ENCODE data around the gene ZBTB39.
"Not testable (repeated sequence)": the region's sequence is repeated elsewhere in the genome, so short reads cannot be mapped to it uniquely, and the experiment has no call there.

The ZBTB39 gene

DNA sequence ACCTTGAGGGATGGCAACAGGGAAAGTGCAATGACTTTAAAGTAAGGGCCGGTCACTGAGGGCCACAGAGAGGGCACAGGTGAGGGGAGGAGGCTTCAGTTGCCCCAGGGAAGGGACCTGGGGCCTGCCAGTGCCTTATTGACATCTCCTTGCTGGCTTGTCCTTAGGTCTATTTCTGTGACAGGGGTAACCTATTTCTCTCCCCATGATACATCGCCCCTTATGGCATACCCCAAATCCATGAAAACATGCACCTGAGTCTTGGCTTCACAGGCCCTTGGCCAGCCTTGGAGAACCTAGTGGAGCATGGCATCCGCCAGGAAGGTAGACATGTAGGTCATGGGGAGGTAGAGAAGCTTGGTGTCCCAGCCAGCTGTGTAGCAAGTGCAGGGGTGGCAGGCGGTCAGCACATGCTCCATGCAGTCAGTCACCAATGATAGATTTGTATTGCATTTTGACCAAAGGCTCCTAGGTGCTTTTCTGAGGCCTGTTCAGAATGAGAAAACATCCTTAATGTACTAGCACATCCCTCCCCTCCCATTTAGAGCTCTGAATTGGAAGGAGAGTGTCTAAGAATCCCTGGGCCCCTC, 25.3 kb downstream of the ZBTB39 start:
- DNase-seq (ENCODE audit: low read depth, low spot score), result no peak

DNA sequence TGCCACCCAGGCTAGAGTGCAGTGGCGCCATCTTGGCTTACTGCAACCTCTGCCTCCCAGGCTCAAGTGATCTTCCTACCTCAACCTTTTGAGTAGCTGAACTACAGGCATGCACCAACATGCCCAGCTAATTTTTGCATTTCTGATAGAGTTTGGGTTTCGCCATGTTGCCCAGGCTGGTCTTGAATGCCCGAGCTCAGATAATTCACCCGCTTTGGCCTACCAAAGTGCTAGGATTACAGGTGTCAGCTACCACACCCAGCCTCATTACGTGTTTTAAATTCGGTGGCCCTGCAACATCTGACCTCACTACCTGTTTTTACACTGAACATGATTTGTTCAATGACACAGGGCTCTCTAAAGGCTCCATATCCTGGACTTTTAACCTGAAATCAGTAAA, 26.1 kb downstream of the ZBTB39 start:
- DNase-seq (ENCODE audit: low read depth, low spot score), result no peak

DNA sequence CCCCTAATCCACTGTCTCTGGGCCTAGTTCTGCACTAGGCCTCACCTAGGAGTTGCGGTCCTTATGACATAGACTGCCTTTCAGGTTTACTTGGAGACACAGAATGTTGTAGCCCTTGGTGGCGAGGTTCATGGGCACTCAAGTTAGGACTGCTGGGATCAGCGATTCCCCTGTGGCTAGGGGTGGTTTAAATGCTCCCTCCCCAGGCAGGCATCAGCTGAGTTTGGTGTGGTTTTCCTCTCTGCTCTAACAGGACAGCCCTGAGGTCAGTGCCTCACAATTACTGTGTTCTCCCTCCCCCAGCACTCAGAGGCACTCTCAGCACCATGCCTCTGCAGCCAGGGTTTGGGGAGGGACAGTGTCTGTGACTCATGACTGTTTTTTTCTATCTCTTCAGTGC, 26.7 kb downstream of the ZBTB39 start:
- DNase-seq (ENCODE audit: low read depth, low spot score), result no peak

DNA sequence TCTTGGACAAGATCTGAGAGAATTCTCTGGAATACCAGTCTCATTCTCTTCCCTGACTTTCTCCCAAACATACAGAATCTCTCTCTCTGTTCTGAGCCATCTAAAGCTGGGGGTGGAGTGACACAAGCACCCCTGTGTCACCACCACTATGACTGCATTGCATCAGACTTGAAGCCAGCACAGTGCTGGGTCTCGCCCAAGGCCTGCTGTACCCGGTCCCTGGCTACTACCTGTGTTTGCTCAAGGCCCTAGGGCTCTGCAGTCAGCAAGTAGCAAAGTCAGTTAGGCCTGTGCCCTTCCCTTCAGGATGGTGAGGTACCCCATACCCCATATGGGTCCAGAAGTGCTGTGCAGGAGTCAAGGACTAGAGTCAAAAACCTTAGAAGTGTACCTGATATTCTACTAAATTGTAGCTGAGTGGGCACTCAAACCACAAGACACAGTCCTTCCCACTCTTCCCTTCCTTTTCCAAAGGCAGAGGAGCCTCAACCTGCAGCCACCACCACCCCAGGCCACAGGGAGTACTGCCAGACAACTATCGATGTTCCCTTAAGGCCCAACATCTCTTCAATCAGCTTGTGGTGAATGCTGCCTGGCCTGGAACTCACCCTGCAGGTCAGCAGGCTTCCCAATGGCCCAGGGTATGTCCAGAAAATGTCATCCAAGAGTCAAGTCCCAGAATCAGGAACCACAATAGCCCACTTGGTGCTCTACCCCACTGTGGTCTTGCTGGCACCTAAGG, 27.8 kb downstream of the ZBTB39 start:
- DNase-seq (ENCODE audit: low read depth, low spot score), result no peak

DNA sequence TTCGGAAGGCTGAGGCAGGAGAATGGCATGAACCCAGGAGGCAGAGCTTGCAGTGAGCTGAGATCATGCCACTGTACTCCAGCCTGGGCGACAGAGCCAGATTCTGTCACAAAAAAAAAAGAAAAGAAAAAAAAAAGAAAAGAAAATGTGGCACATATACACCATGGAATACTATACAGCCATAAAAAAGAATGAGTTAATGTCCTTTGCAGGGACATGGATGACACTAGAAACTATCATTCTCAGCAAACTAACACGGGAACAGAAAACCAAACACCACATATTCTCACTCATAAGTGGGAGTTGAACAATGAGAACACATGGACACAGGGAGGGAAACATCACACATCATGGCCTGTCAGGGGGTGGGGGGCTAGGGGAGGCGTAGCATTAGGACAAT, 29.0 kb downstream of the ZBTB39 start:
- not testable (repeated sequence) for DNase-seq (ENCODE audit: low read depth, low spot score)

DNA sequence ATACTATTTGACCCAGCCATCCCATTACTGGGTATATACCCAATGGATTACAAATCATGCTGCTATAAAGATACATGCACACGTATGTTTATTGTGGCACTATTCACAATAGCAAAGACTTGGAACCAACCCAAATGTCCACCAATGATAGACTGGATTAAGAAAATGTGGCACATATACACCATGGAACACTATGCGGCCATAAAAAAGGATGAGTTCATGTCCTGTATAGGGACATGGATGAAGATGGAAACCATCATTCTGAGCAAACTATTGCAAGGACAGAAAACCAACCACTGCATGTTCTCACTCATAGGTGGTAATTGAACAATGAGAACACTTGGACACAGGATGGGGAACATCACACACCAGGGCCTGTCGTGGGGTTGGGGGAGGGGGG, 32.1 kb downstream of the ZBTB39 start:
- not testable (repeated sequence) for DNase-seq (ENCODE audit: low read depth, low spot score)

DNA sequence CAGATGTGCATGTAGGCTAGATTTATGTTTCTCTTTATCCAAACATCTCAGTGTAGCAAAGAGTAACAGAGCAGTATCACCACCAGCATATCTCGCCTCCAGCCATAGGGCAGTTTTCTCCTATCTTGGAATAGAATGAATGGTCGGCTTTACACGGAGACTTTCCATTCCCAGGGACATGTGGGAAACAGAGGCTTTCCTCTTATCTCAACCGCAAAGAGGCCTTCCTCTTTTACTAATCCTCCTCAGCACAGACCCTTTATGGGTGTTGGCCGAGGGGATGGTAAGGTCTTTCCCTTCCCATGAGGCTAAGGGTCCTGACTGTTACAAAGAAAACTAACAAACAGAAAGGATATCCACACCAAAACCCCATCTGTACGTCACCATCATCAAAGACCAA, 37.4 kb downstream of the ZBTB39 start:
- DNase-seq (ENCODE audit: low read depth, low spot score), result not testable (repeated sequence)

DNA sequence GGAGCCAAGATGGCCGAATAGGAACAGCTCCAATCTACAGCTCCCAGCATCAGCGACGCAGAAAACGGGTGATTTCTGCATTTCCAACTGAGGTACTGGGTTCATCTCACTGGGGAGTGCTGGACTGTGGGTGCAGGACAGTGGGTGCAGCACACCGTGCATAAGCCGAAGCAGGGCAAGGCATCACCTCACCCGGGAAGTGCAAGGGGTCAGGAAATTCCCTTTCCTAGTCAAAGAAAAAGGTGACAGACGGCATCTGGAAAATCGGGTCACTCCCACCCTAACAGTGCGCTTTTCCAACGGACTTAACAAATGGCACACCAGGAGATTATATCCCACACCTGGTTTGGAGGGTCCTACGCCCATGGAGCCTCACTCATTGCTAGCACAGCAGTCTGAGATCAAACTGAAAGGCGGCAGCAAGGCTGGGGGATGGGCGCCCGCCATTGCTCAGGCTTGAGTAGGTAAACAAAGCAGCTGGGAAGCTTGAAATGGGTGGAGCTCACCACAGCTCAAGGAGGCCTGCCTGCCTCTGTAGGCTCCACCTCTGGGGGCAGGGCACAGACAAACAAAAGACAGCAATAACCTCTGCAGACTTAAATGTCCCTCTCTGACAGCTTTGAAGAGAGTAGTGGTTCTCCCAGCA, 40.2 kb downstream of the ZBTB39 start:
- DNase-seq (ENCODE audit: low read depth, low spot score), result not testable (repeated sequence)

DNA sequence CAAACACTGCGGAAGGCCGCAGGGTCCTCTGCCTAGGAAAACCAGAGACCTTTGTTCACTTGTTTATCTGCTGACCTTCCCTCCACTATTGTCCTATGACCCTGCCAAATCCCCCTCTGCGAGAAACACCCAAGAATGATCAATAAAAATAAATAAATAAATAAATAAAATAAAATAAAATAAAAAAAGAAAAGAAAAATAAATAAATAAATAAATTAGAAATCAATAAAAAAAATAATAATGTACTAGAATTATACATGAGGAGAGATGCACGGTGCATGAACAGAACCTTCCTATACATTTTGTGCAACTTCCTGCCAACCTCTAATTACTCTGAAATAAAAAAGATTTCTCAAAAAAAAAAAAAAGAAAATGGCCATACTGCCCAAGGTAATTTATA, 41.2 kb downstream of the ZBTB39 start:
- not testable (repeated sequence) for DNase-seq (ENCODE audit: low read depth, low spot score)

DNA sequence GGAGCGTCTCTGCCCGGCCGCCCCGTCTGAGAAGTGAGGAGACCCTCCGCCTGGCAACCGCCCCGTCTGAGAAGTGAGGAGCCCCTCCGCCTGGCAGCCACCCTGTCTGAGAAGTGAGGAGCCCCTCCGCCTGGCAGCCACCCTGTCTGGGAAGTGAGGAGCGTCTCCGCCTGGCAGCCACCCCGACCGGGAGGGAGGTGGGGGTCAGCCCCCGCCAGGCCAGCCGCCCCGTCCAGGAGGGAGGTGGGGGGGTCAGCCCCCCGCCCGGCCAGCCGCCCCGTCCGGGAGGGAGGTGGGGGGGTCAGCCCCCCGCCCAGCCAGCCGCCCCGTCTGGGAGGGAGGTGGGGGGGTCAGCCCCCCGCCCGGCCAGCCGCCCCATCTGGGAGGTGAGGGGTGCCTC, 42.8 kb downstream of the ZBTB39 start:
- not testable (repeated sequence) for DNase-seq (ENCODE audit: low read depth, low spot score)

DNA sequence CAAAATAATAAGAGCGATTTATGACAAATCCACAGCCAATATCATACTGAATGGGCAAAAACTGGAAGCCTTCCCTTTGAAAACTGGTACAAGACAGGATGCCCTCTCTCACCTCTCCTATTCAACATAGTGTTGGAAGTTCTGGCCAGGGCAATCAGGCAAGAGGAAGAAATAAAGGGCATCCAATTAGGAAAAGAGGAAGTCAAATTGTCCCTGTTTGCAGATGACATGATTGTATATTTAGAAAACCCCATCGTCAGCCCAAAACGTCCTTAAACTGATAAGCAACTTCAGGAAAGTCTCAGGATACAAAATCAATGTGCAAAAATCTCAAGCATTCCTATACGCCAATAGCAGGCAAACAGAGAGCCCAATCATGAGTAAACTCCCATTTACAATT, 44.1 kb downstream of the ZBTB39 start:
- DNase-seq (ENCODE audit: low read depth, low spot score), result not testable (repeated sequence)

DNA sequence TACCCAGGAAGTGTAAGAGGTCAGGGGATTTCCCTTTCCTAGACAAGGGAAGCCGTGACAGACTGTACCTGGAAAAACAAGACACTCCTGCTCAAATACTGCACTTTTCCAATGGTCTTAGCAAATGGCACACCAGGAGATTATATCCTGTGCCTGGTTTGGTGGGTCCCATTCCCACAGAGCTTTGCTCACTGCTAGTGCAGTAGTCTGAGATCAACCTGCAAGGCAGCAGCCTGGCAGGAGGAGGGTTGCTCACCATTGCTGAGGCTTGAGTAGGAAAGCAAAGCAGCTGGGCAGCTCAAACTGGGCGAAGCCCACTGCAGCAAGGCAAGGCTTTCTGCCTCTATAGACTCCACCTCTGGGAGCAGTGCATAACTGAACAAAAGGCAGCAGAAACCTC, 47.9 kb downstream of the ZBTB39 start:
- no peak for DNase-seq (ENCODE audit: low read depth, low spot score)

DNA sequence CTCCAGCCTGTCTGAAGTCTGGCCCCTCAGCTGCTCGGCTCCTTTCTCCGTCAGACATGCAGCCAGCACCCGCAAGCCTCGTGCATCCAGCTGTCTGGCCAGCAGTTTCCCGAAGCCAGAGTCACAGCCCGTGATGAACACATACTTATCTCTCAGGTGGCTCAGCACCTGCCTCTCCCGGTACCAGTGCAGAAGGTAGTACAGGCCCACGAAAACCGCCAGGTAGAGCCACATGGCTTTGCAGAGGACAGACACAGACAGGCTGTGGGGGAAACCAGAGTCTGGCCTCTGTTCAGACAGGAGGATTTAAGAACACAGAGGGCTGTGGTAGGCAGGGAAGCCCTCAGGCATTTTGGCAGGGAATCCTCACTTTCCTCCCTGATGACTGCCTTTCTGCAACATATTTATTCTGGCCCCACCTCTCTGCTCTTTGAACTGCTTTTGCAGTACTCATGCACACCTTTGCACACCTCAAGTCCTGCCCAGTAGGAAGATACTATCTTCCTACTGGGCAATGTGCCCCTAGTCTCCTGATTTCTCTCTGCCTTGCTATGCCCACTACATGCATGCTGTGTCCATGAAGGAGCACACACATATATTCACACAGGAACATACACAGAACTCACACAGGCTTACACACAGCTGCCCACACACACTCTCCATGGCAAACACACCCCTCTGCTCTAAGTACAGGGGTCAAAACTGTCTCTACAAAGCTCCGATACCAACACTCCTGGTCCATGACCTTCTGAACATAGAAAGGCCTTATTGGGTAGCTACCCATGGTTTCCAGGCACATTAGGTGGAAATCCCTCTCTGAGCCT, 48.9 kb downstream of the ZBTB39 start, which contains the start of gene RDH16:
TSS of gene RDH16 (minus strand) at position 380 of the 824 bp plus-strand sequence. CDS start at position 234, 146 bp downstream.
- DNase-seq (ENCODE audit: low read depth, low spot score), result no peak

DNA sequence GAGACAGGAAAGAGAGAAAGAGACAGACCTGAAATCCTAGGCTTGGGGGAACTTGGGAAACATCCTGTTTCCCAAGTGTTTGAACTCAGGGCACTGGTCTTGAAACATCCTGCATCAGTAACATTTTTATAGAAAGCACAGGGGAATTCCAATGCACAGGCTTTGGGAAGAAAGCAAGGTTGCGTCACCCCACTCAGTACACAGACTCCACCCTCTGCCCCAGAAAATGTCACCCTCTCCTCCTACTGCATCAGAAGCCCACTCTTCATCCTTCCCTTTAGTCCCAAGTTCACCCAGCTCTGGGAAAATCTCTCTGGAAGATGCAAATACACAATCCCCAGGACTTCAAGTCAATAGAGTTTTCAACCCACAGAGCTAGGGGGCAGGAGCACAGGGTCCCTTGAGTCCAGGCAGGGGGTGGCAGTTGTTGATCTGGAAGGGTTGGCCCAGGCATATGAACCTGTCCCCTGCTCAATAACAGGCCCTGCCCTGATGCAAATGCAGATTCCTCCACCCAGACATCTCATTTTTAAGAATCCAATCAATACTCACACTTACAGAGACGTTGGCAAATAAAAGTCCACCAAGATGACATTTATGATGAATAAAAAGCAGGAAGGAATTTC, 50.6 kb downstream of the ZBTB39 start:
- no peak for DNase-seq (ENCODE audit: low read depth, low spot score)

DNA sequence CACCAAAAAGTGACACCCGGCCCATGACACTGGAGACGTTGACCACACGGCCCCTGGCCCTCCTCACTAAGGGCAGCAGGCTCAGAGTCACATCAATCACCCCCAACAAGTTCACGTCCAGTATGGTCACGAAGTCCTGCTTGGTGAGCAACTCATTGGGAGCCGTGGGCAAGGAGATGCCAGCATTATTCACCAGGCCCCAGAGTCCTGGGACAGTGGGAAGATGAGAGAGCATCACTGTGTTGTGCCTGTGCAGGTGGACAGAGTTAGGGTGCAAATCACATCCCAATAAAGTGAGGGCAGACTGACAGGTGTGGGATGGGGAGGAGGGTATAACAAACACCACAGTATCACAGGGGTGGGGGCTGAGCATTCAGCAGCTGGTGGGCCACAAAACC, 51.4 kb downstream of the ZBTB39 start:
- DNase-seq (ENCODE audit: low read depth, low spot score), result no peak

DNA sequence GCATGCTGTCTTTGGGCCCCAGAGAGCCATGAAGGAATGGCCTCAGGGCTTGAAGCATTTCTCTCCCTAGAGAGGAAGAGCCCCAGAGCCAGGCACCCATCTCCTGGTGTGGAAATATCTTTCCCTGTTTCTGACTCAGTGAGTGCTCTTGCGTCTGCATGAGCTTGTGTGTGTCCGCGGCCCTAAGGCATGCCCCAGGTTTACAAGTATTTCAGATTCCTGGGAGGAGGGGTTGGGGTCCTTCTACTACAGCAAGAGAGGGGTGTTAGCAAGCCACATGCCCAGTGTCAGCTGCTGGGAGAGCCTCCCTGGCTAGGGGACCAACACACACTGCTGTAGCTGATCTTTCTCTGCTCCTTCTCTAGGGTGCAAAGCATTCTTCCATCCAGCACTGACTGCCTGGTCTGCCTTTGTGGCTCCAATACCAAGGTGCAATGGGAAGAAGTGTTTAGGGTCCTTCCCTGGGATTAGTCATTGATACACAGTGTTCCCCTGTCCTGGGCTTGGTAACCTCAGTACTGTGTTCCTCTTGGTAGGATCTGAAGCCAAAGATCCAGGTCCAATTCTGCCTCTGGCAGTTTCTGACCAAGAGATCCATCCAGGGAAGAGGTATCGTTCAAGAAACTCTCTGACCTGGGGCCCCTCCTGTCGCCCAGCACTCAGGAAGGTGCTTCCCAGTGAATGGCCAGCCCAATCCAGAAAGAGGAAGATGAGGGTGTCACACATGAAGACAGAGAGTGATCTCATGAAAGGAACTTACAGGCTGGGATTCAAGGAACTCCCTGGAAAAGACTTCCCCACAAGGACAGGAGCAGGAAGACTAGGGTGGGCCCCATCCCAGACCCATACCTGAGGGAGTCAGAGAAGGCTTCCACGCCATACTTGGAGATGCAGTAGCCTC, 52.0 kb downstream of the ZBTB39 start:
- DNase-seq (ENCODE audit: low read depth, low spot score), result no peak

DNA sequence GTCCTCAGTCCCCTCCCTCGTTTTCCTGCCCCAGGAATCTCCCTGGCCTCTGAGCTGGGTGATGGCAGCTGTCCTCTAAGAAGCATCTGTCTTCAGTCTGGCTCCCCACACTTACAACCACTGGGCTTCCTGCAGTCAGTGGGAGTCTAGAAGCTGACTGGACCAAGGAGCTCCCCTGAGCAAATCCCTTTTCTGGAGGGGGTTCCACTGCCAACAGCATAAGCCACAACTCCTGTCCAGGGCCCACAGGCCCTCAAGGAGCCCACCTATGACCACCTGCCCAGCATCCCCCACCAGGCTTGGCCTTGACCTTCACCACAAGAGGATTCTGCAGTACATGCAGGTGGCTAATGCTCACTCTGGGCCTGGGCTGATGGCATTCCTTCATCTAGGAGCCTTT, 53.0 kb downstream of the ZBTB39 start:
- no peak for DNase-seq (ENCODE audit: low read depth, low spot score)

DNA sequence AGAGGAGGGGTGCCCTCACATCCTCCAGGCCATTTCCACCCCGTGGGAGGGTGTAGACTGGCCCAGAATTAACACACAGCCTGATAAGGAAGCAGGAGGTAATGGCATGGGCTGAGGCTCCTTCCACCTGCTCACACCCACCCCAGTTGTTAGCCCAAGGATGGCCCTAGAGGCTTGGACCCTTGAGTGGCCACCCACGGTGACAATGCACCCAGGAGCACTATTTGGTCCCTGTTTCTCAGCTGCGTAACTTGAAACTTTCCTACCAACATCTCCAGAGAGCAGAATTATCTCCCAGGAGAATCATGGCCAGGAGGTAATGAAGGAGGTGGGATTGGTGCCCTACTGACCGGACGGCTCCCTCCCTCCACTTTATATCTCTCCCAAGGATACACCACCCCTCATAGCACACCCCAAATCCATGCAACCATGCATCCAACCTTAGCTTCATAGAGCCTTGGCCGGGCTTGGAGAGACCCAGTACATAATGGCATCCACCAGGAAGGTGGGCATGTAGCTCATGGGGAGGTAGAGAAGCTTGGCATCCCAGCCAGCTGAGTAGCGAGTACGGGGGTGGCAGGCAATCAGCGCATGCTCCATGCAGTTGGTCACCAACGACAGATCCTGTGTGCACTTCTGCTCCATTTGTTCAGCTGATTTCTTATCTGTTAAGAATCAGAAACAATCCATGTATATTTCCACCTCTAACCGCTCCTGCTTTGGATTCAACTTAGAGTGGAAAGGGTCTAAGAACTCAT, 54.6 kb downstream of the ZBTB39 start:
- no peak for DNase-seq (ENCODE audit: low read depth, low spot score)

DNA sequence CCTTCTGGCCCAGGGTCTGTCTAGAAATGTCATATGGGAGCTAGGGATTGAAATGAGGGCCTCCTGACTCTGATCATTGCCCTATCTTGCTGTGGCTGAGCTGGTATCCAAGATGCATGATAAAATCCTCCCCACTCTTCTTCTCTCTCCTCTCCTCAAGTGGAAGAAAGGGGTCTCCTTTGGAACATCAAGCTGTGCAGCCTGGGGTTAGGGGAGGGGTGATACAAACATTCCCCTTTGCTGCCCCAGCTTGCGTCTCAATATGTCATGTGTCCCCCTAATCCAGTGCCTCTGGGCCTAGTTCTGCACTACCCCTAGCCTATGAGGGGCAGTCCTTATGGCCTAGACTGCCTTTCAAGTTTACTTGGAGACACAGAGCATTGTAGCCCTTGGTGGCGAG, 57.5 kb downstream of the ZBTB39 start:
- no peak for DNase-seq (ENCODE audit: low read depth, low spot score)

All from brain pericyte (primary cell).